GM19455 (cell line): Measurements from ENCODE around the gene SATB1.
"Not testable (repeated sequence)": the region's sequence is repeated elsewhere in the genome, so short reads cannot be mapped to it uniquely, and the experiment has no call there.

Experiments
- ATAC-seq: cut with Tn5 transposase; IDR thresholded peaks from one replicate; pipeline ENCODE4 v1.9.1; 2021; ENCODE audit not compliant: unreplicated experiment

Gene SATB1

GRCh38 chr3:18355832-18356231, 69.3 kb downstream of the SATB1 start:
- ATAC-seq = no peak

GRCh38 chr3:18354701-18355100, 70.4 kb downstream of the SATB1 start:
- ATAC-seq = no peak

- no peak for ATAC-seq
These were observed 73.1 kb downstream of the SATB1 start for GRCh38 chr3:18351823-18352744.

DNA sequence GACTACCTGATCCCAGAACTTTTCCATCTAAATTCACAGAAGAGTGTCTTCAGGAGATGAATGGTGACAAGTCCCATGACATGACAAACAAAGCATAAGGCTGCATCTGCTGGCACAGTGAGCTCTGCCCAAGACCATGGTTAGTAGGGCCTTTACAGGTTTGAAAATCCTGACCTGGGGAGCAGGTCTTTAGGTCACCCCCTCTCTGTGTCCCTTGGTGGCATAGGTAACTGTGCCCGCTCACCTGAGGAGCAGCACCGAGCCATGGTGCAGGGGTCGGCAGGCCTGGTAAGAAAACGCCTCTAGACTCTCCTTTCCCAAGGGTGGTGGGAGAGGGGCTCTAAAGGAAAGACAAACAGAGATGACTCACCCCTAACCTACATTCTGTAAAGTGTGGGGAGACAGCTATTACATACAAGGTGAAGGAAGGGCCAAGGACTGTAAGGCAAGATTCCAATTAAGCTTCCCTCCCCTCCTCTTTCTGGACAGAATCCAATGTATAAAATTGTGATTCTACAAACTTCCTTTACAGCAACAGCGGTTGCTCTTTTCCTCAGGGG, 74.0 kb downstream of the SATB1 start:
- ATAC-seq = no peak

DNA sequence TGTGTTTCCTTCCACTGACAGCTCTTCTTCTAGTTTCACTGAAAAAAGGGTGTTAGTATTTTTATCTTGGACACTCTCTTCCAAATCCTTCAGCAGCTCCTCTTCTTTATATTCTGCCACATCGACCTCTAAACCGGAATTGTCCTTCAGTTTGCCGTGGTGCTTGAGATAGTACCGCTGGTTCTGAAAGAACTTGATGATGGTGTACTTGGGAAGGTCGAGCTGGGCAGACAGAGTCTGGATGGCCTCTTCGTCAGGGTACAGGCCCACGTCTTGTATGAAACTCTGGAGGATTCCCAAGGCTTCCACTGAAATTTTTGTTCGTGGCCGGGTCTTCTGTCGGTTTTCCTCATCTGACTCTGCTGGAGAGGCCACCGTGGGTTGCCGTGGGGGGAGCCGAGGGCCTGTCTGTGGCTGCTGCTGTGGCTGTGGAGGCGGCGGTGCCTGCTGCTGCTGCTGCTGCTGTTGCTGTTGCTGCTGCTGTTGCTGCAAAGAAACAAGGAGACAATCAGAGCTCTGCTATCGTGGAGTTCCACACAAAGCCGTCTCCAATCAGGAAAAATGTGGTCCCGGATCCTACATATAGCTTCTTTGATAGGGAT, 75.8 kb downstream of the SATB1 start:
- ATAC-seq = no peak

DNA sequence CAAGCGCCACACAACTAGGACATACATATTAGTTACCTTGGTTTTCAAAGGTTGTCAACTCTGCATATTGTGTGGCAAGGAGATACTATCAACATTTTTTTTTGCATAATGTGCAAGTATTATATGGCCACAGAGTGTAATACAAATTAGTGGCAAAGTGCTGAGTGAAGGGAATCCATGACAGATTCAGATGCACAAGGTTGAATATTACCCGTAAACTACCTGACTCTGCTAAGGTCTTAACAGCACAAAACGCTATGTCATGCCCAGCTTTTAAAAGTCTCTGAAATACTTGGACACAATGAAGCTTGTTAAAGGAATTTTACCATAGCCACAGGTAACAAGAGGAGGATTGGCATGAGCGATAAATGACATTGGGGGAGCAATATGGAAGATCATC, 79.0 kb downstream of the SATB1 start:
- no peak for ATAC-seq

GRCh38 chr3:18345015-18345367, 80.1 kb downstream of the SATB1 start:
- ATAC-seq = no peak

DNA sequence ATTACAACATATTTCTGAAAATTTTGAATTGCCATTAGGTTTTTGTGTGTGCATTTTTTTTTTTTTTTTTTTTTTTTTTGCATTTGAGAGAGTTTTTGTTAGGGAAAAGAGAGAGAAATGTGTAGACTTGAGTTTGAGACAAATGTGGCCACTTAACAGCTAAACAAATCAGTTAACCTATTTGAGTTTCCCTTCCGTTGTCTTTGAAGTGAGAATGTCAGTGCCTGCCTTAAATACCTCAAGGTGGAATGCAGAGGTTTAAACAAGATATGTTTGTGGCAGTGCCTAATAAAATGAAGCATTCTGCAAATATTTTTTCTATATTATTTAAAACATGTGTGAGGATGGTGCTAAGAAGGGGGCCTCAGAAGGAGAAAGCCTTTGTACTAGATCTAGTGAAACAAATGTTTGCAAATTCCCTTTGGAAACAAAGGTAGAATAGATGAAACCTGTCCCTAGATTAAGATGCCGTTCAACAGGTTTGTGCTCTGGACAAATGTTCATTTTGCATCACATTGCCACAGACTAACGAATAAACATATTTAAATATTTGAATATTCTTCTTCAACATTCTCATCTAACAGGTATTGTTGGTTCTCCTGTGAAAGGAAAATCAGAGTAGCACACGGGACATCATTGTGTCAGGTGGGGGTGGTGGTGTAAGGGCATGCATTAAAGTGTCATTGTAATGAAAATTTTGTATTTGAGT, 80.7 kb downstream of the SATB1 start:
- no peak for ATAC-seq

GRCh38 chr3:18343809-18344208, 81.3 kb downstream of the SATB1 start:
- no peak for ATAC-seq

DNA sequence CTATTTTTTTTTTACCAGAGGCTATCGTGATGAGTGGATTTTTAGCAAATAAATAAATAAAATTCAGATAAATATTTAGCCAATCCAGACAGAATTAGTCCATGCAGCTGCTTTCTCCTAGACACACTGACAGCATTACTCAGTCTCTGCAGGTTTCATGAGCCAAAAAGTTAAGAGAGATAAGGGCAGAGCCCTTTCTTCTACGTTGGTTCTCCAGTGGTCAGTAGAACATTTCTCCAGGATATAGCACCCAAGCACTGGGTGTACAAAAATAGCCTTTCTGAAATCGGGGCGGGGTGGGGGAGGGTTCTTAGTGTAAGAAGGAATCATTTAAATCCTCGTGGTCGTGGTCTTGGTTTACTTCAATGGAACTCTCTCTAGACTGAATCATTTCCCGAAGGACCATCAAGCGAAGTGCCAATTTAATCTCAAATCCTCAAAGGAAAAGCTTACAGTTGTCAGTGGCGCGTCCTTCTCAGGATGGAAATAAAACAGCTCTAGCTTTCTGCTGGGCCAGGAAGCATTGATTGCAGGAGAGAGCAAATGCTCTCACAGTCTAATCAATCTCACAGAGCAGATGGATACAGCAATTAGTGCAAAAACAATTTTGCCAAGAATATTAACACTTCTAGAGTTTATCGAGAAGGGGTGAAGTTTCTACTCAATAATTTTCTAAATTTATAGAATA, 86.2 kb downstream of the SATB1 start:
- no peak for ATAC-seq

DNA sequence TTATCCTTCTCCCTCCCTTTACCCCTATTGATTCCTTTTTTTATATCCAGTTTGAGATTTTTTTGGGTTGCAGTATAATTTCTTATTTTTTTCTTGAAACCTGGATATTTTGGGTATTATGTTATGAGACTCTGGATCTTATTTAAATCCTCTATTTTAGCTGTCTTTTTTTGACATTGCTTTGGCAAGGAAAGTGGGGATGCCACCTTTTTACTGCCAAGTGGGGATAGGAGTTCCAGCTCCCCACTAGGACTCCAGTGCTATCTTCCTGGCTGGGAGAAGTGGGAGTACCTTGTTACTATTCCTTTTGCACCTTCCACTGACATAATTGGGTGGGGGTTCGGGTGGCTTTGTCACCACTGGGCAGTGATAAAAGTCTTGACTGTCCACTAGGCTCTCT, 87.9 kb downstream of the SATB1 start:
- no peak for ATAC-seq

- no peak for ATAC-seq
These were observed 90.1 kb downstream of the SATB1 start for GRCh38 chr3:18334837-18335601.

- not testable (repeated sequence) for ATAC-seq
These were observed 94.2 kb downstream of the SATB1 start for GRCh38 chr3:18330772-18331441.

DNA sequence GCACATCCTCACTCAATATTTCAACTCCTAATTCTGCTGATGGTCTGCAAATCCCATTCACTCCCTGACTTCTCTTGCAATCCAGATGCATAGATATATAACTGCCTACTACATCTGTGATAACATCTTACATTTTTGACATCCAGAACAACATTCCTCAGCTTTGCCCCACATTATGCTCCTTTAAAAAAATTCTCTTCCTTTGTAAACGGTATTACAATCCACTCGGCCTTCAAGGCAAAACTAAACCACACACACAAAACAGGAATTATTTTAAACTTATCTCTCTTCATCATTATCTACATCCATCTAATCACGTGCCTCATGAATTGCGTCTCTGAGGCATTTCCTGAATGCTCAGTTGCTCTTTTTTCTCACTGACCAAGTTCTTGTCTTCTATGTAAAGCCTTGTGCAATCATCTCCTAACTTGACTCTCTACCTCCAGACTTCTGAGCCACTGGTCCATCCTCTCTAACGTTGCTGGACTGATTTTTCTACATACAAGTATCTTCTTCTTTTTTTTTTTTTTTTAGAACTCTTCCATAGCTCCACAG, 117.0 kb downstream of the SATB1 start:
- ATAC-seq = no peak

DNA sequence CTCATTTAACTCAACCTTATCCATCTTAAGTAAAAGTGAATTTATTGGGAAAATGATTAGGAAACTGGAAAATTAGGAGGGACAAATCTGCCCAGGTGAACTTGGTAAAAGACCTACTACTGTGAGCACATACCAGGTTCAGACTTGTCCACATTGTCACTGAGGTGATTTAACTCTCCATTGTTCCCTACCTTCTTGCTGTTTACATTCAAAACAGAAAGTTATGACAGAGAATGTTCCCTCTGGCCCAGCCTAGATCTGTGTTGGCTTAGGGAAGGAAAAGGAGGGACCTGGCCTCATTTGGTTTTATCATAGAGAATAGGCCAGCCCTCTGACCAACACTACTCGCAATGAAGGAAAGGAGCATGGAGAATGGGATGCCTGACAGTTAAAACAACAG, 117.6 kb downstream of the SATB1 start:
- ATAC-seq = no peak

DNA sequence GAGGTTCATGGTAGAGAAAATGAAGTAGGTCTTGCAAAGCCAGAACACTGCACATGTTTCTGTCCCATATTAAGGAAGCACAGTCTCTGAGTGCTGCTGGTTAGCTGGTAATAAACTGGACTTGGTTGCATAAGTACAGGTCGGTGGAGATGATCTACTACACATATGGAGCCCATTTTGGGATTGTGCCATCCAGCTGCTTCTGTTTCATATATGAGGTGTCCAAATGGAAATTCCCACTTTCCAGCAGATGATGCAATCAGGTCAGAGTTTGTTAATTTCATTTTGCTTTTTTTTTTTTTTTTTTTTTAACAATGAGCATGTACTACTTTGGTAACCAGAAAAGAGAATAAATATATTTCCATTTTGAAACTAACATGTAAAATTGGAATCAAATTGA, 122.6 kb downstream of the SATB1 start:
- ATAC-seq = no peak

- no peak for ATAC-seq
These were observed 123.4 kb downstream of the SATB1 start for GRCh38 chr3:18301781-18302180.

DNA sequence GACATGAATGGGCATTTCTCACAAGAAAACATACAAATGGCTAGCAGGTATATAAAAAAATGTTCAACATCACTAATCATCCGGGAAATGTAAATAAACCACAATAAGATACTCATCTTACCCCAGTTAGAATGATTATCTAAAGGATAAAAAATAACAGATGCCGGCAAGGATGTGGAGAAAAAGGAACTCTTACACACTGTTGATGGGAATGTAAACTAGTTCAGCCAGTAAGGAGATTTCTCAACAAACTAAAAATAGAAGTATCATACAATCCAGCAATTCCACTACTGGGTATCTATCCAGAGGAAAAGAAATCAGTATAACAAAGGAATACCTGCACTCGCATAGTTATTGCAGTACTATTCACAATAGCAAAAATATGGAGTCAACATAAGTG, 124.2 kb downstream of the SATB1 start:
- no peak for ATAC-seq

DNA sequence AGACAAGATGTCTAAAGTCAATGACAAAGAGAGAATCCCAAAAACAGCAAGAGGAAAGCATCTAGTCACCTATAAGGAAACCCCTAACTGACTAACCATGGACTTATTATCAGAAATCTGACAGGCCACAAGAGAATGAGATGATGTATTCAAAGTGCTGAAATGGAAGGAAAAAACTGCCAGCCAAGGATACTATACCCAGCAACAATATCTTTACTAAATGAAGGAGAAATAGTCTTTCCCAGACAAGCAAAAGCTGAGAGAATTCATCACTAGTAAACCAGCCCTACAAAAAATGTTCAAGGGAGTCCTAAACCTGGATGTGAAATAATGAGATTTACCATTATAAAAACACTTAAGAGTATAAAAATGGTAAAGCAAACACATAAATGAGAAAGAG, 128.0 kb downstream of the SATB1 start:
- ATAC-seq = no peak
